CD4-positive, alpha-beta T cell (primary cell): Measurements from ENCODE around the gene GMPR2. TPM values are rescaled to one million over a fixed set of nuclear protein-coding genes. Genes with fewer than 3 reads are reported as not detected.

Experiments used
- ATAC-seq: fragments of 200-7000 bp; cut with Tn5 transposase; one replicate; pipeline ENCODE4 v1.10.0; 2022; ENCODE audit warnings: mild to moderate bottlenecking; ENCODE audit not compliant: poor library complexity
- CTCF ChIA-PET: fragments of 350-600 bp; sonication (Branson Sonifier 250); formaldehyde crosslinking; loops from one replicate; lab custom pipeline; 2021; ENCODE audit warnings: antibody characterized with exemption, inconsistent platforms; lab: Charles Lee
- POLR2A ChIA-PET: fragments of 350-600 bp; sonication (Branson Sonifier 250); formaldehyde crosslinking; loops from one replicate; lab custom pipeline; 2021; ENCODE audit warnings: antibody characterized with exemption, inconsistent platforms; lab: Charles Lee
- DNase-seq, 14 experiments: peaks; one replicate each; pipeline ENCODE4 v3.0.0-alpha.2; 2013 to 2020; ENCODE audit warnings: mixed read lengths in 2 of 14
- H3K27ac ChIP-seq, 2 donors: one replicate each; pipeline versions ENCODE4 v1.5.1 to v1.7.0; 2013; ENCODE audit warnings: low read length in 2 of 2, low read depth in 1 of 2, mild to moderate bottlenecking in 1 of 2
- H3K27me3 ChIP-seq, 2 experiments: 1 replicate in 1 of 2; 2 replicates in 1 of 2; pipeline versions ENCODE4 v1.6.1 to v1.7.0; 2013; ENCODE audit warnings: low read length in 2 of 2, control low read depth in 1 of 2, mild to moderate bottlenecking in 1 of 2, moderate library complexity in 1 of 2; ENCODE audit not compliant: insufficient read depth in 2 of 2, control insufficient read depth in 1 of 2
- H3K36me3 ChIP-seq: one replicate; pipeline ENCODE4 v1.6.1; 2013; ENCODE audit warnings: low read length, control low read depth; ENCODE audit not compliant: insufficient read depth
- H3K4me1 ChIP-seq: one replicate; pipeline ENCODE4 v1.6.1; 2013; ENCODE audit warnings: low read length, control low read depth; ENCODE audit not compliant: insufficient read depth
- H3K4me3 ChIP-seq: one replicate; pipeline ENCODE4 v1.5.1; 2013; ENCODE audit warnings: mild to moderate bottlenecking, low read length, moderate library complexity
- H3K9me3 ChIP-seq, 2 experiments: 1 replicate in 1 of 2; 2 replicates in 1 of 2; pipeline versions ENCODE4 v1.6.1 to v1.7.0; 2013; ENCODE audit warnings: low read length in 2 of 2, mild to moderate bottlenecking in 2 of 2, control low read depth in 1 of 2, moderate library complexity in 1 of 2; ENCODE audit not compliant: control insufficient read depth in 1 of 2, insufficient read depth in 1 of 2
- H3K27ac Mint-ChIP-seq: one replicate; pipeline ENCODE4 v1.8.0; 2020; ENCODE audit warnings: mixed read lengths
- H3K27me3 Mint-ChIP-seq: one replicate; pipeline ENCODE4 v1.8.0; 2021; ENCODE audit warnings: mixed read lengths
- H3K36me3 Mint-ChIP-seq: one replicate; pipeline ENCODE4 v1.8.0; 2021; ENCODE audit warnings: low read depth, mixed read lengths
- H3K4me1 Mint-ChIP-seq: one replicate; pipeline ENCODE4 v1.8.0; 2021; ENCODE audit warnings: low read depth, mixed read lengths
- H3K4me3 Mint-ChIP-seq: one replicate; pipeline ENCODE4 v1.8.0; 2020; ENCODE audit warnings: mild to moderate bottlenecking, mixed read lengths
- H3K9me3 Mint-ChIP-seq: one replicate; pipeline ENCODE4 v1.8.0; 2020; ENCODE audit warnings: mixed read lengths
- intact Hi-C, 2 experiments: fragments of 100-400 bp; cut with DNase I in 1 of 2; cut with micrococcal nuclease in 1 of 2; formaldehyde crosslinking; loops; one replicate each; pipeline versions ENCODE4 v1.15.1 to v1.9.0; 2023 to 2025; cut with DNase I, micrococcal nuclease
- total RNA-seq, 174 experiments: library from RNA in 2 of 174; stranded (reverse) in 2 of 174; gene quantifications; one replicate each; pipeline ENCODE4 v1.2.3 and lab custom pipeline; 2021 to 2026
- TF ChIP-seq, protein P1 (sequence below): fragments of 200-600 bp; IDR thresholded peaks from one replicate; pipeline ENCODE4 v1.8.0; 2022; ENCODE audit warnings: antibody characterized with exemption, mild to moderate bottlenecking

GMPR2 gene
- total RNA-seq, 2 experiments from 2014 or later = 22.2 to 24.8 TPM

DNA sequence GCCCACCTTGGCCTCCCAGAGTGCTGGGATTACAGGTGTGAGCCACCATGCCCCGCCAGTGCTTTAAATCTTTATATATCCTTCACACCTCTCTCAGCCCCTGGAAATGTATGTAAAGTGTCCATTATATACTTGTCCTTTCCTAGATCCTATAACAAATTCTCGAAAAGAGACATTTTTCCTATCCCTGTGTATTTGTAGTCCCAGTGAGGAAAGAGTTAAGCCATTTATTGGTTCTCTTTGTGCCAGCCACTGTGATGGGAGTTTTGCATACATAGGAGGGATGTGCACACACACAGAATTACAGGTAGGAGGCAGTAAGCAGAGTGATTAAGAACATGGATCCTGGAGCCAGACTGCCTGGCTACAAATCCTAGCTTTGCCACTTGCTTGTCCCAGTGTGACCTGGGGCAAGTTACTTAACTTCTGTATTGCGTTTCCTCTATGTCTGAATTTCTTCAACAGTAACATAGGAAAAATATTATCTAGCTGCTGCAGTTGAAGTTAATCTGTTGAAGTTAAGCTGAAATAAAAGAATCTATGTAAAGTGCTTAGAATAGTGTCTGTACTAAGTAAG, 40.8 kb downstream of the GMPR2 start:
- H3K27ac ChIP-seq = peak overlapping the region; percentile 37 to 54

DNA sequence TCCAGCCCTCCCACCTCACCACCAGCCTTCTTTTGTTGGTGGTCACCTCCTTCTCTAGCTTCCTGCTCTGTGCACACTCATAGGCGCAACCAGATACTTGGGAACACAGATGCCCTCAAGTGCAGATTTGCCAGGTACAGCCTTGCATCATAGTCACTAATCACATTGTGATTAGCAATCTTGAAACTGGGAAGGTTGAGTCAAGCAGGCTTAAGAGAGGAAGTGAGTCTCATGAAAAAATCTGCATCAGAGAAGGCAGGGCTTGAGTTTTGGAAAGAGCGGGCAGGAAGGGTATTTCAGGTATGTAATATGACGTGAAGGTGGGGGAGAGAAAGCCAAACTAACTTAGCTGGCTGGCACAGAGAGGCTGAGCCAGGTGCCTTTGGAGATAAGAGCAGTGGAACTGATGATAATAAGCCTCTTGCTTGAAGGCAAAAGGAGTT, 41.4 kb downstream of the GMPR2 start:
- Mint-ChIP-seq H3K27ac (peak overlapping the region; percentile 97), H3K27me3 (no peaks in the 10 kb centered on the region), H3K4me3 (peak overlapping the region; percentile 1), H3K4me1 (peaks cover 60% of the 10 kb centered on the region), H3K36me3 (peaks cover 17% of the 10 kb centered on the region), H3K9me3 (no peaks in the 10 kb centered on the region)
- ChIA-PET CTCF (interaction anchor here (0.7 to 1.5 kb wide), 6 partner anchors 23 to 165 kb away, joined by 3 to 8 read pairs (median 4); partner anchors contain the start of genes CIDEB, LTB4R and TINF2), POLR2A (interaction anchor here (0.8 to 1.7 kb wide), 8 partner anchors 26 to 193 kb away, joined by 3 to 19 read pairs (median 3); partner anchors contain the start of genes CBLN3, CHMP4A, CIDEB and DHRS1)
- peak overlapping the region; percentile 37 to 54 for H3K27ac ChIP-seq
- peaks cover 6% of the 10 kb centered on the region for H3K36me3 ChIP-seq
- ATAC-seq (peak; percentile 31), DNase-seq (peak in 7 of 14 experiments; percentile 13 to 83 (median 50))
- TF ChIP-seq, protein P1, sequence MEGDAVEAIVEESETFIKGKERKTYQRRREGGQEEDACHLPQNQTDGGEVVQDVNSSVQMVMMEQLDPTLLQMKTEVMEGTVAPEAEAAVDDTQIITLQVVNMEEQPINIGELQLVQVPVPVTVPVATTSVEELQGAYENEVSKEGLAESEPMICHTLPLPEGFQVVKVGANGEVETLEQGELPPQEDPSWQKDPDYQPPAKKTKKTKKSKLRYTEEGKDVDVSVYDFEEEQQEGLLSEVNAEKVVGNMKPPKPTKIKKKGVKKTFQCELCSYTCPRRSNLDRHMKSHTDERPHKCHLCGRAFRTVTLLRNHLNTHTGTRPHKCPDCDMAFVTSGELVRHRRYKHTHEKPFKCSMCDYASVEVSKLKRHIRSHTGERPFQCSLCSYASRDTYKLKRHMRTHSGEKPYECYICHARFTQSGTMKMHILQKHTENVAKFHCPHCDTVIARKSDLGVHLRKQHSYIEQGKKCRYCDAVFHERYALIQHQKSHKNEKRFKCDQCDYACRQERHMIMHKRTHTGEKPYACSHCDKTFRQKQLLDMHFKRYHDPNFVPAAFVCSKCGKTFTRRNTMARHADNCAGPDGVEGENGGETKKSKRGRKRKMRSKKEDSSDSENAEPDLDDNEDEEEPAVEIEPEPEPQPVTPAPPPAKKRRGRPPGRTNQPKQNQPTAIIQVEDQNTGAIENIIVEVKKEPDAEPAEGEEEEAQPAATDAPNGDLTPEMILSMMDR = no peak
- H3K4me1 ChIP-seq = peaks cover 58% of the 10 kb centered on the region
- no peaks in the 10 kb centered on the region for H3K27me3 ChIP-seq
- H3K4me3 ChIP-seq = no peak overlapping the region
- intact Hi-C loops = loop anchor here in 1 of 2 experiments (5.0 kb wide), 2 partner anchors 38 to 42 kb away; partner anchors contain the start of genes GMPR2, LTB4R, LTB4R2 and NEDD8
- no peaks in the 10 kb centered on the region for H3K9me3 ChIP-seq

More for the DNA sequence above, 40.8 kb downstream of the GMPR2 start:
- H3K27me3 ChIP-seq = no peaks in the 10 kb centered on the region
- H3K9me3 Mint-ChIP-seq = no peaks in the 10 kb centered on the region
- peaks cover 52% of the 10 kb centered on the region for H3K4me1 ChIP-seq
- peaks cover 23% of the 10 kb centered on the region for H3K36me3 Mint-ChIP-seq
- no peaks in the 10 kb centered on the region for H3K27me3 Mint-ChIP-seq
- no peak overlapping the region for H3K4me3 ChIP-seq
- ATAC-seq = no peak
- H3K4me3 Mint-ChIP-seq = peak overlapping the region; percentile 65
- H3K9me3 ChIP-seq = no peaks in the 10 kb centered on the region
- peaks cover 54% of the 10 kb centered on the region for H3K4me1 Mint-ChIP-seq
- intact Hi-C loops = loop anchor here in 1 of 2 experiments (5.0 kb wide), 2 partner anchors 39 to 41 kb away; partner anchors contain the start of genes GMPR2, LTB4R, LTB4R2 and NEDD8
- H3K27ac Mint-ChIP-seq = peak overlapping the region; percentile 97
- ChIA-PET POLR2A (interaction anchor here (0.8 to 1.7 kb wide), 8 partner anchors 26 to 193 kb away, joined by 3 to 19 read pairs (median 3); partner anchors contain the start of genes CBLN3, CHMP4A, CIDEB and DHRS1), CTCF (interaction anchor here (1.0 to 1.5 kb wide), 4 partner anchors 23 to 165 kb away, joined by 3 to 8 read pairs (median 4); partner anchors contain the start of genes CIDEB and TINF2)
- peaks cover 12% of the 10 kb centered on the region for H3K36me3 ChIP-seq
- TF ChIP-seq, protein P1 = no peak
- no peak for DNase-seq

DNA sequence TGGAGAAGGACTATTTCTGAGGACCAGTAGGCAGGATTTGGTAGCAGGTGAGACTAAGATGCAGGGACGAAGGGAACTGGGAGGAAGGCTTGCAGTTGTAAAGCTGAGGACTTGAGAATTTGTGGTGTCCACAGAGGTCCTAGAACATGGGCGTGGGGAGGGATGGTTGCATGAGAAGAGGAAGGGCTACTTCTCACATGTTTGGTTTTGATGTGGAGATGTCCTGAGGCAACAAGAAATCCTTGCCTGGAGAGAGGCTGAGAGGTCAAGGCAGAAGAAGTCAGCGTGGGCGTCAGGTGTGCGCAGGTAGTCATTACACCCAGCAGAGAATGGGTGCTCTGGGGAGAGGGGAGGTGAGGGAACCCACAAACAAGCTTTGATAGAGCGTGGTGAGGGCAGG, 44.3 kb downstream of the GMPR2 start:
- H3K9me3 ChIP-seq = no peaks in the 10 kb centered on the region
- H3K4me1 ChIP-seq = peaks cover 56% of the 10 kb centered on the region
- Mint-ChIP-seq H3K27ac (peak overlapping the region; percentile 37), H3K4me1 (peaks cover 56% of the 10 kb centered on the region), H3K4me3 (no peak overlapping the region), H3K9me3 (no peaks in the 10 kb centered on the region), H3K27me3 (no peaks in the 10 kb centered on the region), H3K36me3 (no peaks in the 10 kb centered on the region)
- H3K36me3 ChIP-seq = no peaks in the 10 kb centered on the region
- ATAC-seq (no peak), DNase-seq (no peak)
- TF ChIP-seq, protein P1 = no peak
- H3K27me3 ChIP-seq = no peaks in the 10 kb centered on the region
- no peak overlapping the region for H3K4me3 ChIP-seq
- H3K27ac ChIP-seq = no peak overlapping the region
- ChIA-PET CTCF (no interaction called here), POLR2A (no interaction called here)
- intact Hi-C loops = no loop called here
